HL-60 (cell line): ENCODE data around the gene MICU1.

Experiments
- DNase-seq, 2 experiments: peaks; one replicate each; pipeline ENCODE4 v3.0.0-alpha.2; 2010 to 2020; ENCODE audit warnings: low read depth in 1 of 2, low spot score in 1 of 2
- H3K27ac ChIP-seq: fragments of 250-450 bp; sonication (Bioruptor Pico); replicated peaks from 2 replicates; pipeline ENCODE4 v1.5.1; 2020; ENCODE audit warnings: mild to moderate bottlenecking, moderate library complexity
- H3K27me3 ChIP-seq: fragments of 250-450 bp; sonication (Bioruptor Pico); 2 replicates; pipeline ENCODE4 v1.5.1; 2021; ENCODE audit warnings: mild to moderate bottlenecking, moderate library complexity; ENCODE audit not compliant: insufficient read depth, poor library complexity, severe bottlenecking
- H3K4me3 ChIP-seq: replicated peaks from 2 replicates; pipeline ENCODE4 v1.5.1; 2011; ENCODE audit warnings: mild to moderate bottlenecking, control low read depth, low read length; ENCODE audit not compliant: insufficient read depth
- GABPA ChIP-seq: IDR thresholded peaks from 2 replicates; pipeline ENCODE4 v1.6.1; 2012; ENCODE audit warnings: low read depth
- POLR2AphosphoS5 ChIP-seq: IDR thresholded peaks from 2 replicates; pipeline ENCODE4 v1.6.1; 2012; ENCODE audit warnings: low read depth
- SPI1 ChIP-seq: IDR thresholded peaks from 2 replicates; pipeline ENCODE4 v1.6.1; 2012; ENCODE audit warnings: low read depth, mild to moderate bottlenecking, borderline replicate concordance
- TF ChIP-seq, protein P1 (sequence below): IDR thresholded peaks from one replicate; pipeline ENCODE4 v1.5.1; 2011; ENCODE audit warnings: low read length, control low read depth, inconsistent platforms; ENCODE audit not compliant: insufficient read depth
- TF ChIP-seq, protein P2 (sequence below): IDR thresholded peaks from 2 replicates; pipeline ENCODE4 v1.6.1; 2012; ENCODE audit warnings: low read depth; ENCODE audit not compliant: insufficient replicate concordance

The MICU1 gene

GRCh38 chr10:72390764-72391163, 235.1 kb downstream of the MICU1 start:
- DNase-seq = no peak
- no peaks in the 10 kb centered on the region for H3K27me3 ChIP-seq
- H3K4me3 ChIP-seq = no peak overlapping the region
- H3K27ac ChIP-seq = no peak overlapping the region
- no peak for TF ChIP-seq POLR2AphosphoS5
- TF ChIP-seq SPI1 = no peak
- TF ChIP-seq, protein P1, sequence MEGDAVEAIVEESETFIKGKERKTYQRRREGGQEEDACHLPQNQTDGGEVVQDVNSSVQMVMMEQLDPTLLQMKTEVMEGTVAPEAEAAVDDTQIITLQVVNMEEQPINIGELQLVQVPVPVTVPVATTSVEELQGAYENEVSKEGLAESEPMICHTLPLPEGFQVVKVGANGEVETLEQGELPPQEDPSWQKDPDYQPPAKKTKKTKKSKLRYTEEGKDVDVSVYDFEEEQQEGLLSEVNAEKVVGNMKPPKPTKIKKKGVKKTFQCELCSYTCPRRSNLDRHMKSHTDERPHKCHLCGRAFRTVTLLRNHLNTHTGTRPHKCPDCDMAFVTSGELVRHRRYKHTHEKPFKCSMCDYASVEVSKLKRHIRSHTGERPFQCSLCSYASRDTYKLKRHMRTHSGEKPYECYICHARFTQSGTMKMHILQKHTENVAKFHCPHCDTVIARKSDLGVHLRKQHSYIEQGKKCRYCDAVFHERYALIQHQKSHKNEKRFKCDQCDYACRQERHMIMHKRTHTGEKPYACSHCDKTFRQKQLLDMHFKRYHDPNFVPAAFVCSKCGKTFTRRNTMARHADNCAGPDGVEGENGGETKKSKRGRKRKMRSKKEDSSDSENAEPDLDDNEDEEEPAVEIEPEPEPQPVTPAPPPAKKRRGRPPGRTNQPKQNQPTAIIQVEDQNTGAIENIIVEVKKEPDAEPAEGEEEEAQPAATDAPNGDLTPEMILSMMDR = no peak
- TF ChIP-seq, protein P2, sequence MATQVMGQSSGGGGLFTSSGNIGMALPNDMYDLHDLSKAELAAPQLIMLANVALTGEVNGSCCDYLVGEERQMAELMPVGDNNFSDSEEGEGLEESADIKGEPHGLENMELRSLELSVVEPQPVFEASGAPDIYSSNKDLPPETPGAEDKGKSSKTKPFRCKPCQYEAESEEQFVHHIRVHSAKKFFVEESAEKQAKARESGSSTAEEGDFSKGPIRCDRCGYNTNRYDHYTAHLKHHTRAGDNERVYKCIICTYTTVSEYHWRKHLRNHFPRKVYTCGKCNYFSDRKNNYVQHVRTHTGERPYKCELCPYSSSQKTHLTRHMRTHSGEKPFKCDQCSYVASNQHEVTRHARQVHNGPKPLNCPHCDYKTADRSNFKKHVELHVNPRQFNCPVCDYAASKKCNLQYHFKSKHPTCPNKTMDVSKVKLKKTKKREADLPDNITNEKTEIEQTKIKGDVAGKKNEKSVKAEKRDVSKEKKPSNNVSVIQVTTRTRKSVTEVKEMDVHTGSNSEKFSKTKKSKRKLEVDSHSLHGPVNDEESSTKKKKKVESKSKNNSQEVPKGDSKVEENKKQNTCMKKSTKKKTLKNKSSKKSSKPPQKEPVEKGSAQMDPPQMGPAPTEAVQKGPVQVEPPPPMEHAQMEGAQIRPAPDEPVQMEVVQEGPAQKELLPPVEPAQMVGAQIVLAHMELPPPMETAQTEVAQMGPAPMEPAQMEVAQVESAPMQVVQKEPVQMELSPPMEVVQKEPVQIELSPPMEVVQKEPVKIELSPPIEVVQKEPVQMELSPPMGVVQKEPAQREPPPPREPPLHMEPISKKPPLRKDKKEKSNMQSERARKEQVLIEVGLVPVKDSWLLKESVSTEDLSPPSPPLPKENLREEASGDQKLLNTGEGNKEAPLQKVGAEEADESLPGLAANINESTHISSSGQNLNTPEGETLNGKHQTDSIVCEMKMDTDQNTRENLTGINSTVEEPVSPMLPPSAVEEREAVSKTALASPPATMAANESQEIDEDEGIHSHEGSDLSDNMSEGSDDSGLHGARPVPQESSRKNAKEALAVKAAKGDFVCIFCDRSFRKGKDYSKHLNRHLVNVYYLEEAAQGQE = no peak
- no peak for TF ChIP-seq GABPA

DNA sequence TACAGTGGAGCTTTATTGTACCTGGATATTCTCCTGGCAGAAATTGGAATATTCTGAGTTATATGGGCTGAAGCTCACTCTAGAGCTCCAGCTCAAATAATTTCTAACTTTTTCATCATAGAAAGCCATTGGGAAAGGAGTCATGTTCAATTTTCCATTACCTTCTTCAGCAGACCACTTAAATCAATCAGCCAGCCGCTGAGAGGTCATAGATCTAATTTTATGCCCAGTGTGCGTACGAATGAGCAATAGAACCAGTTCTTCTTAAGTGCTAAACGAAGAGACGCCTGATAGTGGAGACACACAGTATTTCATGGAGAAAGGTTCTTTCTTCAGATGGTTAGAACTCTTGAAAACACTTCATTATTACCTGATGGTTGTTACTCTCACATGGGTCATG, 236.2 kb downstream of the MICU1 start:
- TF ChIP-seq SPI1 = no peak
- no peak for DNase-seq
- Histone ChIP-seq H3K27me3 (no peaks in the 10 kb centered on the region), H3K4me3 (no peak overlapping the region), H3K27ac (no peak overlapping the region)

DNA sequence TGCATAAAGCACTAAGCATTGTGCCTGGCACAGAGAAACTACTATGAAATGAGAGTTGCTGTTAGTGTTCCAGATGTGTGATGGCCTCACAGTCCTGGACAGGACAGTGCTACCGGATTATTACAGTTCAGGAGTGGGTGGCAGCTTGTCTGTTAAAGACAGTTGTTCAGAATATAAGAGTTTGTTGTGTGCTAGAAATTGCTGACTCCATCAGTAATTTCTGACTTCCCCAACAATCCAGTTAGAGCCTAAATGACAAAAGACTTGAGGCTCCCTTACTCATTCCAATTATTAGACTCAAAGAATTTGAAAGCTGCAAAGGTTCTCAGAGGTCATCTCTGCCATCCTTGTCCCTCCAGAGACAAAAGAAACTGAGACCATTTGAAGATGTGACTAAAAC, 236.9 kb downstream of the MICU1 start:
- Histone ChIP-seq H3K27ac (no peak overlapping the region), H3K4me3 (no peak overlapping the region), H3K27me3 (no peaks in the 10 kb centered on the region)
- no peak for DNase-seq
- TF ChIP-seq POLR2AphosphoS5 (no peak), SPI1 (no peak), GABPA (no peak)
- TF ChIP-seq, protein P1 = no peak
- TF ChIP-seq, protein P2 = no peak

- no peaks in the 10 kb centered on the region for H3K27me3 ChIP-seq
- no peak for TF ChIP-seq POLR2AphosphoS5
- no peak for TF ChIP-seq SPI1
- TF ChIP-seq GABPA = no peak
- TF ChIP-seq, protein P2 = no peak
- TF ChIP-seq, protein P1 = no peak
- H3K27ac ChIP-seq = peak overlapping the region; percentile 73
- H3K4me3 ChIP-seq = no peak overlapping the region
- no peak for DNase-seq
Measured at GRCh38 chr10:72388062-72388461, 237.8 kb downstream of the MICU1 start.
